Mononuclear cell (primary cell): ENCODE measurements around the gene KAT7. TPM values are rescaled to one million over a fixed set of nuclear protein-coding genes. Genes with fewer than 3 reads are reported as not detected.

Experiments
- H3K27me3 ChIP-seq: 2 replicates; pipeline ENCODE4 v1.6.0; 2011; ENCODE audit warnings: low read length, control low read depth; ENCODE audit not compliant: insufficient read depth
- H3K4me1 ChIP-seq: 2 replicates; pipeline ENCODE4 v1.5.1; 2011; ENCODE audit warnings: mild to moderate bottlenecking, low read length, control low read depth; ENCODE audit not compliant: insufficient read depth
- H3K4me3 ChIP-seq: 2 replicates; pipeline ENCODE4 v1.5.1; 2011; ENCODE audit warnings: mild to moderate bottlenecking, low read length, moderate library complexity
- H3K9me3 ChIP-seq: 2 replicates; pipeline ENCODE4 v1.5.1; 2011; ENCODE audit warnings: low read depth, mild to moderate bottlenecking, control low read depth, low read length
- total RNA-seq: library from RNA; depleted of rRNA; stranded (reverse); fragments of >200 nt; gene quantifications from one replicate; pipeline ENCODE4 v1.2.3, GENCODE V29; 2012

The KAT7 gene
- total RNA-seq, 1 donor: 133 TPM

DNA sequence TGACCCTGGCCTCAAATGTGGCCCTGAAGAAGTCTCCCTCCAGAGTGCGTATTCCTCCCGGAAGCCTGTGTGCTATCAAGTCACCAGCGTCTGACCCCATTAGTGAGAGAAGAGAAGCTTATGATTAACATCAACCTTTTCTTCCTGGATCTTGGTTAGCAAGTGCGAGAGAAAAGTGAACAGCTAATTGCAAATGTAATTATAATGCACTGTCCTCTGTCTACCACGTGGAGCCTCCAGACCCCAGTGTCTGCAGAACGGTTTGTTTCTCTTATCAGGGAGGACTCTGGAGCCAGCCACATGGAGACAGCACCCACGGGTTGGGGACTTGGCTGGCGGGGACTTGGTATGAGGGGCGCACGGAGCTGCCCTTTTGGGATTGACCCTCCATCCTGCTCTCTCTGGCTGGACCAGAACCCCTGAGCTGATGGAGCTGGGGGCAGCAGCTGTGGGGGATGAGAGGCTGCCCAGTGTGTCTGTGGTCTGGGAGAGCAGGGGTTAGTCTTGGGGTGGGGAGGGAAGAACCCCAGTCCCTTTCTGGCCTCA lies 65.1 kb downstream of the KAT7 start:
- no peaks in the 10 kb centered on the region for H3K27me3 ChIP-seq
- no peak overlapping the region for H3K4me3 ChIP-seq
- H3K4me1 ChIP-seq: peaks cover 20% of the 10 kb centered on the region
- no peaks in the 10 kb centered on the region for H3K9me3 ChIP-seq

- no peak overlapping the region for H3K4me3 ChIP-seq
- no peaks in the 10 kb centered on the region for H3K9me3 ChIP-seq
- no peaks in the 10 kb centered on the region for H3K27me3 ChIP-seq
- peaks cover 20% of the 10 kb centered on the region for H3K4me1 ChIP-seq
Measured at GRCh38 chr17:49854126-49854525, 65.6 kb downstream of the KAT7 start.

GRCh38 chr17:49858796-49859195 lies 70.3 kb downstream of the KAT7 start:
- Histone ChIP-seq H3K27me3 (peaks cover 2% of the 10 kb centered on the region), H3K4me1 (no peaks in the 10 kb centered on the region), H3K9me3 (no peaks in the 10 kb centered on the region), H3K4me3 (no peak overlapping the region)

DNA sequence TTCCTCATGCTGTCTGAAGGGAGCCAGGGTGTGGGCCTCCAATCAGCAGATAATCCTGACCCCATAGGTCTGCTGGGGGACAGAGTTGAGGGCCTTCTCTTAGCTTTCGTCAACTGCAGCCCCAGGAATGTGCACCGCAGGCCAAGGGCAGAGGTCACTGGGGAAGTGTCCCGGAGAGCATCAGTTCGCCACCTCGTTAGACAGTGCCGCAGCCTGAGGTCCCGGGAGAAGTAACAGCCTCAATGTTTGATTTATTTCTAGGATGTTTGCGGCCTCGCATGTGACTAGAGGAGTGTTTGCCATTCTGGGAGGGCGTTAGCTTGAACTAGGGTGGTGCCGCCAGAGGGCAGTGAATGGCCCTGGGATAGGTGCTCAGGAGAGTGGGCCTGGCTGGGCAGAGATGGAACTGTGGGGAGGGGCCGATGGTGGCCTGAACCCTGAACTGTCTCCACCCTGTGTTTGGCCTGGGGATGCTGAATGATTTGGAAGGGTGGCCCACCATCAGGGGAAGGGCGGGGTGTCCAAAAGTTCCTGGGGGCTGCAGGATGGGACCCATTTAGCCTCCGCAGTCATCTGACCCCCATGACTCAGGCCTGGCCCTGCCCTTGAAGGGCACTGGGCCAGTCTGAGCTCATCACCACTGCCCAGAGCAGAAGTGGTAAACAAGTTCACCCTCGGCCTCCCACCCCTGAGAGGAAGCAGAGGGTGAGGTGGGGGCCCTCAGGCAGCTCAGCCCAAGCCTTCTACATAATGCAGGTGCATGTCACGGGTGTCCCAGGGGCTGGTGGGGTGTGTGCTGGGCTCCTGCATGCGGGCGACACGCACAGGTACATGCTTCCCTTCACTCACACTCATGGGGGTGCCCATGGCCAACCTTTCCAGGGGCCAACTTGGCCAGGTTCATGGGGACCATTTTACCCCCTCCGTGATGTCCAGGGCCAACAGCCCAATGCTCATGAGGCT lies 71.8 kb downstream of the KAT7 start:
- Histone ChIP-seq H3K4me1 (no peaks in the 10 kb centered on the region), H3K27me3 (peaks cover 2% of the 10 kb centered on the region), H3K9me3 (no peaks in the 10 kb centered on the region), H3K4me3 (no peak overlapping the region)

DNA sequence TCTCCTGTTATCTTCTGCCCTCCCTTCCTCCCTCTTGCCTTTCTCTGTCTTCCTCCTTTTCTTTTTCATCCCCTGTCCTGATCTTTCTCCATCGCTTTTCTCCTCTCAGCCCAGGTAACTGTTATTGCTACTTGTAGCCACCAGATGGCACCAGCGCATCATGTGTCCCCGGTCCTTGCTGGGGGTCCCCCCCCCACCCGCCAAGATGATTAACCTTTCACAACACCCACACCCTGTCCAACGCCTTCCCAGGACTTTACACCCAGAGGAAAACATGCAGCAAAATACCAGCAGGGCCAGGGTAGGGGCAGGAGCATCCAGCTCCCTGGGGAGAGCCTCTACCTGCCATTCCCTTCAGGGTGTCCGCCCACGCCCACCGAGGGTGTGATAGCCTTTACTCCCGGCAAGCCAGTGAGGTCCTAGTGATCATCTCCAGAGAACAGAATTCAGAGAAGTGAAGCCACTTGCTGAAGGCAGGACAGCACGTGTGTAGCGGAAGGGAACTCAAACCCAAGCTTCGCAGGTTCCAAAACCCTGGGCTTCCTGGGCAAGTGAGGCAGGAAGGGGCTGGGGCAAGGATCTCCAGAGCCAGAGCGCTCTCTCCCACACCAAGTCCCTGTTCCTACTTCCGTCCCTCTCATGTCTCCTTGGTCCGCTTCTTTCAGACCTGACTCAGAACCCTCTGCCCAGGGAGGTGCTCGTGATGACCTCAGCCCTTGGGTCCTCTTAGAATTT lies 72.8 kb downstream of the KAT7 start:
- H3K27me3 ChIP-seq: peaks cover 2% of the 10 kb centered on the region
- H3K9me3 ChIP-seq: no peaks in the 10 kb centered on the region
- H3K4me1 ChIP-seq: no peaks in the 10 kb centered on the region
- no peak overlapping the region for H3K4me3 ChIP-seq

- Histone ChIP-seq H3K4me1 (no peaks in the 10 kb centered on the region), H3K9me3 (no peaks in the 10 kb centered on the region), H3K27me3 (peaks cover 2% of the 10 kb centered on the region), H3K4me3 (no peak overlapping the region)
Measured at GRCh38 chr17:49862781-49863331, 74.4 kb downstream of the KAT7 start.

DNA sequence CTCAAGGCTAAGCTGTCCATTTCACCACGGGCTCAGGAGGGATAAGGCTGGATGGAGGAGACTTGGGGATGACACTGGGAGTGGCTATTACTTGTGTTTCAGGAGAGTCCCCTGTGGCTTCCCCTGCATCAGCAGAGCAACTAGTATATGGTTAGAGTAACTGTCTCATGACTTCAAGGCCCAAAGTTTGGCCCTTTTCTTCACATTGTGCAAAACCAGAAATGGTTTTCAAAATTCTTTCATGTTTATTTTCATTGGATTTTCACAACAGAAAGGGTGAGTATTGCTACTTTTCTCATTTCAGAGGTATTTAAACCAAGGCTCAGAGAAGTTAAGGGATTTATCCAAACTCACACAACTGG lies 77.5 kb downstream of the KAT7 start:
- Histone ChIP-seq H3K27me3 (peaks cover 2% of the 10 kb centered on the region), H3K4me3 (no peak overlapping the region), H3K4me1 (no peaks in the 10 kb centered on the region), H3K9me3 (no peaks in the 10 kb centered on the region)

GRCh38 chr17:49866882-49867413 lies 78.5 kb downstream of the KAT7 start:
- no peaks in the 10 kb centered on the region for H3K4me1 ChIP-seq
- H3K4me3 ChIP-seq: no peak overlapping the region
- H3K27me3 ChIP-seq: no peaks in the 10 kb centered on the region
- H3K9me3 ChIP-seq: no peaks in the 10 kb centered on the region

- no peaks in the 10 kb centered on the region for H3K9me3 ChIP-seq
- peaks cover 6% of the 10 kb centered on the region for H3K4me1 ChIP-seq
- H3K27me3 ChIP-seq: no peaks in the 10 kb centered on the region
- H3K4me3 ChIP-seq: no peak overlapping the region
Measured at GRCh38 chr17:49869038-49869374, 80.5 kb downstream of the KAT7 start.

- Histone ChIP-seq H3K27me3 (no peaks in the 10 kb centered on the region), H3K4me3 (no peak overlapping the region), H3K9me3 (no peaks in the 10 kb centered on the region), H3K4me1 (peaks cover 6% of the 10 kb centered on the region)
Measured at GRCh38 chr17:49870298-49870697, 81.8 kb downstream of the KAT7 start.

DNA sequence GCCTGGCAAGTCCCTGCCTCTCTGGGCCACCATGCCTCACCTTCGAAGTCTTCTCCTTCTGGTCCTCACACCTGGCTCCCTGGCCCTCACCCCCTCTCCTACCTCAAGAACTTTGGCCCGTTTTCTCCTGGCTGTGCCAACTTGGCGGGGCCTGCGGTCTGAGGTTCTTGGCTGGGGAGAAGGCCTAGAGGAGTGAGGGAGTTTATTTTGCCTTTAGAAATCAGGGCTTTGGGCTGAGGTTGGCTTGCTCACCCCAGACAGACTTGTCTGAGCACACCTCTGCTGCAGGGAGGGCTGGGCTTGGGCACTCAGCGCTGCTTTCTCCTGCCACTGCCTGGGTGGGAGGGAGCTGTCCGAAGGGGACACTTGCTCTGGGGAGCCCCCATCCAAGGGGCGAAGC lies 82.7 kb downstream of the KAT7 start:
- H3K4me1 ChIP-seq: peaks cover 6% of the 10 kb centered on the region
- H3K9me3 ChIP-seq: no peaks in the 10 kb centered on the region
- no peak overlapping the region for H3K4me3 ChIP-seq
- H3K27me3 ChIP-seq: no peaks in the 10 kb centered on the region

DNA sequence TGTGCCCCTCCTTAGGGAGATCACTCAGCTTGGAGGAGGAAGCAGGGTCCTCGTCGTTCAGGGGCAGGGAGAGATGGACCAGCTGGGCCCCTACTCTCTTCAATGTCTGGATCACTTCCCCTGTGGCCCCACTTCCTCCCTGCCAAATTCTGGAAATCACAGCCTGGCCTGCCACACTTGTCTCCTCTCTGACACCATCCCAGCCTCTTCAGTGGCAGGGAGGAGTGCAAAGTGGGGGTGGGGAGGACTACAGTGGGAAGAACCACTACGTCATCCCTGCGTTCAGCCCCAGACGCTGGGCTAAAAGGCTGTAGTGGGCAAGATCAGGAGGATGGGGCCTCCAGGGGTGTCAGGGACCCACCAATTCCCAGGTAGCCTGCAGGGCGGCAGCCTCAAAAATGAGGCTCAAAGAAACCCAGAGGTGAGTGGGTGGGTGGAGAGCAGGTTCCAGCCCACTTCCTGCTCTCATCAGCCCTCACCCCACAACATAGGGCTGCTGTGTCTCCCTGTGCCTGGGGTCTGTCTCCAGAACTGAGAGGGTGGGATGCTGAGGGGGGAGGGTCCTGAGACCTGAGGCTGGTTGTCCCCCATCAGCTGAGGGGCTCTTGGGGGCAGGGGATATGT lies 84.4 kb downstream of the KAT7 start:
- no peaks in the 10 kb centered on the region for H3K27me3 ChIP-seq
- H3K9me3 ChIP-seq: no peaks in the 10 kb centered on the region
- H3K4me1 ChIP-seq: peaks cover 6% of the 10 kb centered on the region
- H3K4me3 ChIP-seq: no peak overlapping the region

GRCh38 chr17:49873466-49873865 lies 85.0 kb downstream of the KAT7 start:
- no peaks in the 10 kb centered on the region for H3K27me3 ChIP-seq
- H3K4me3 ChIP-seq: no peak overlapping the region
- peaks cover 6% of the 10 kb centered on the region for H3K4me1 ChIP-seq
- no peaks in the 10 kb centered on the region for H3K9me3 ChIP-seq

- no peak overlapping the region for H3K4me3 ChIP-seq
- H3K4me1 ChIP-seq: peaks cover 6% of the 10 kb centered on the region
- H3K27me3 ChIP-seq: peaks cover under 1% of the 10 kb centered on the region
- H3K9me3 ChIP-seq: no peaks in the 10 kb centered on the region
Measured at GRCh38 chr17:49873926-49874325, 85.4 kb downstream of the KAT7 start.

GRCh38 chr17:49874911-49875310 lies 86.4 kb downstream of the KAT7 start:
- Histone ChIP-seq H3K4me3 (no peak overlapping the region), H3K27me3 (peaks cover 9% of the 10 kb centered on the region), H3K9me3 (no peaks in the 10 kb centered on the region), H3K4me1 (peaks cover 6% of the 10 kb centered on the region)
